Stimulated activated CD4-positive, alpha-beta T cell treated with anti-CD3 and anti-CD28 coated beads, Interleukin-1b, Interleukin-23, amount 100 ng/mL, for 24 hours (primary cell): ENCODE results near the gene PPIL6.
A peak's percentile ranks its signal among the peaks of the same experiment; 100 is the strongest.
"Not testable (repeated sequence)": the region's sequence is repeated elsewhere in the genome, so short reads cannot be mapped to it uniquely, and the experiment has no call there.

Experiments used
- DNase-seq, 4 experiments: peaks; one replicate each; pipeline ENCODE4 v3.0.0-alpha.2; 2020; ENCODE audit warnings: low read depth in 4 of 4, low spot score in 1 of 4

Gene PPIL6

GRCh38 chr6:109467696-109468095, 27.3 kb upstream of the PPIL6 start:
- DNase-seq: no peak

- DNase-seq: no peak
Observed at GRCh38 chr6:109466212-109466923, 25.9 kb upstream of the PPIL6 start.

- DNase-seq: no peak
Observed at GRCh38 chr6:109465772-109466171, 25.3 kb upstream of the PPIL6 start.

GRCh38 chr6:109461733-109462526, 21.5 kb upstream of the PPIL6 start:
- DNase-seq: no peak

- not testable (repeated sequence) for DNase-seq
Observed at GRCh38 chr6:109461205-109461604, 20.8 kb upstream of the PPIL6 start.

GRCh38 chr6:109460161-109460829, 19.9 kb upstream of the PPIL6 start:
- no peak for DNase-seq

- no peak for DNase-seq
Observed at GRCh38 chr6:109458774-109459531, 18.5 kb upstream of the PPIL6 start.

GRCh38 chr6:109457562-109457996, 17.2 kb upstream of the PPIL6 start:
- DNase-seq: no peak

- DNase-seq: no peak
Observed at GRCh38 chr6:109456710-109457561, 16.5 kb upstream of the PPIL6 start.

- DNase-seq: no peak
Observed at GRCh38 chr6:109456111-109456583, 15.7 kb upstream of the PPIL6 start.

- peak in 2 of 4 experiments; percentile 25 to 41 for DNase-seq
Observed at GRCh38 chr6:109455437-109456110, 15.1 kb upstream of the PPIL6 start, which contains the start of gene MICAL1. Gene MICAL1, minus strand, starts transcription at chr6:109455772. Its CDS starts 1,576 bp downstream, at chr6:109454196.

GRCh38 chr6:109454496-109455436, 14.3 kb upstream of the PPIL6 start:
- DNase-seq: peak in 2 of 4 experiments; percentile 22 to 44

- DNase-seq: no peak
Observed at GRCh38 chr6:109453594-109454495, 13.4 kb upstream of the PPIL6 start.

- DNase-seq: no peak
Observed at GRCh38 chr6:109453156-109453555, 12.7 kb upstream of the PPIL6 start.

- no peak for DNase-seq
Observed at GRCh38 chr6:109452181-109452580, 11.8 kb upstream of the PPIL6 start.

GRCh38 chr6:109451376-109451775, 10.9 kb upstream of the PPIL6 start:
- DNase-seq: no peak

GRCh38 chr6:109450801-109451200, 10.4 kb upstream of the PPIL6 start:
- no peak for DNase-seq
